Epithelial cell of alveolus of lung (primary cell): ENCODE measurements around the gene PXT1. TPM values are rescaled to one million over a fixed set of nuclear protein-coding genes. Genes with fewer than 3 reads are reported as not detected.

Experiments
- total RNA-seq: library from RNA; depleted of rRNA; stranded (reverse); fragments of >200 nt; gene quantifications from 2 replicates; pipeline ENCODE4 v1.2.1, GENCODE V29; 2015

PXT1 gene
- total RNA-seq, result under 0.01 TPM in 1 of 2 replicates, not detected in the other

DNA sequence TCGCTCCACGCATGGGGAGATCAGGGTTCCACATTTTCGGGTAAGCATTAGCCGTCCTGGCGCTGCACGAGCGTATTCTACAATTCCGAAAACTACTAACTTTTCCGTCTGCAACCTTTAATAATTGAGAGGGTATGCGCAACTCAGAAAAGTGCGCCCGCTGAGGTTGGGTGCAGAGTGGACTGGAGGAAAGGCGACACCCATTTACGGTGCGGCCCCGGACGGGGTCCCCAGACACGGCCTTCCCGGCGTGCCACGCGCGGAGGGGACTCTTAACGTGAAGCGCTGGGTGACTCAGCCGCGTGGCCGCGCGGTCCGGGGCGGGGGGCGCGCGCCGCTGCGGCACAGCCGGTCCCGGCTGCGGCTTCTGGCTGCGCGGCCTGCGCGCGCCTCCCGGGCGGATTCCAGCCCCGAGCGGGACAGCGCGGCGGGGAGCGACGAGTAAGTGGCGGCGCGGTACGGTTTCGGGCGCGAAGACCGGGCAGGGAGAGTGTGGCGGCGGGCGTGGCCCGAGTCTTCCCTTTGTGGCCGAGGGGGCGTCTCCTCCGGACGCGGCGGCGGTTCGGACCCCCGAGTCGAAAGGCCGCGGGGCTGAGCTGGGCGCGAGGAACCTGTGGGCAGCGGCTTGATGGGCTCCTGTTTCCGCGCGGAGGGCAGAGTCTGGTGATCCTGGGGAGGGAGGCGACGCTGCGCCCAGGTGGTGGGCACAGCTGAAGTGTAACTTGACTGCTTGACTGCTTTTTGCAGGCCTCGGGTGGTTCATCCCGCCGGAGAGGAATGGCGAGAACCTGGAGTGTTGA is at the start of gene PXT1, which contains the start of gene KCTD20:
PXT1 (minus strand) TSS at position 184 of the 800 bp plus-strand sequence. CDS start 16,772 bp downstream, outside the sequence.
KCTD20 (plus strand) TSS at position 330 of the 800 bp plus-strand sequence. CDS start 27,098 bp downstream, outside the sequence.

GRCh38 chr6:36387440-36388303 is 55.0 kb downstream of the PXT1 start, which contains the start of gene ETV7:
Gene ETV7, minus strand, starts transcription at chr6:36387669. Its CDS starts 128 bp downstream, at chr6:36387541.

Other genes with a start within 250 kb of the PXT1 start
- gene BRPF3, start 246.1 kb downstream of the PXT1 start, total RNA-seq, result 9.4 and 15.6 TPM in 2 replicates
- gene PNPLA1, start 172.8 kb downstream of the PXT1 start, total RNA-seq, result not detected in 2 replicates
- not detected in 2 replicates for gene BNIP5, start 106.0 kb downstream of the PXT1 start, total RNA-seq
- gene ETV7, start 55.2 kb downstream of the PXT1 start, total RNA-seq, result 0.48 and 1.3 TPM in 2 replicates
- gene KCTD20, start 146 bp upstream of the PXT1 start, total RNA-seq, result 49.3 and 55.6 TPM in 2 replicates
- gene STK38, start 104.6 kb upstream of the PXT1 start, total RNA-seq, result 15.8 and 18.4 TPM in 2 replicates
- 127 and 269 TPM in 2 replicates for gene SRSF3, start 151.5 kb upstream of the PXT1 start, total RNA-seq
- 342 and 559 TPM in 2 replicates for gene CDKN1A, start 235.9 kb upstream of the PXT1 start, total RNA-seq